GM21825 (cell line): ENCODE results near the gene ACOT13.
"Not testable (repeated sequence)": the region's sequence is repeated elsewhere in the genome, so short reads cannot be mapped to it uniquely, and the experiment has no call there.

Experiments used
- ATAC-seq: cut with Tn5 transposase; IDR thresholded peaks from one replicate; pipeline ENCODE4 v1.9.1; 2021; ENCODE audit warnings: mild to moderate bottlenecking, moderate library complexity; ENCODE audit not compliant: unreplicated experiment

Gene ACOT13

GRCh38 chr6:24691550-24691949 is 24.7 kb downstream of the ACOT13 start:
- no peak for ATAC-seq

GRCh38 chr6:24692003-24692402 is 25.1 kb downstream of the ACOT13 start:
- no peak for ATAC-seq

GRCh38 chr6:24692415-24692814 is 25.5 kb downstream of the ACOT13 start:
- no peak for ATAC-seq

- no peak for ATAC-seq
These were observed 26.1 kb downstream of the ACOT13 start for GRCh38 chr6:24692848-24693592.

- ATAC-seq, result no peak
These were observed 27.3 kb downstream of the ACOT13 start for GRCh38 chr6:24694198-24694597.

- ATAC-seq, result peak; percentile 56
These were observed 28.8 kb downstream of the ACOT13 start for GRCh38 chr6:24695635-24696034.

- no peak for ATAC-seq
These were observed 29.2 kb downstream of the ACOT13 start for GRCh38 chr6:24696097-24696496.

GRCh38 chr6:24699521-24700359 is 32.9 kb downstream of the ACOT13 start:
- no peak for ATAC-seq

- ATAC-seq, result no peak
These were observed 35.9 kb downstream of the ACOT13 start for GRCh38 chr6:24702720-24703282.

- ATAC-seq, result no peak
These were observed 37.6 kb downstream of the ACOT13 start for GRCh38 chr6:24704468-24704867.

GRCh38 chr6:24708612-24709011 is 41.7 kb downstream of the ACOT13 start:
- no peak for ATAC-seq

- no peak for ATAC-seq
These were observed 42.3 kb downstream of the ACOT13 start for GRCh38 chr6:24709014-24709711.

- no peak for ATAC-seq
These were observed 43.8 kb downstream of the ACOT13 start for GRCh38 chr6:24710519-24711303.

GRCh38 chr6:24716602-24717148 is 49.8 kb downstream of the ACOT13 start:
- ATAC-seq, result not testable (repeated sequence)

- no peak for ATAC-seq
These were observed 51.7 kb downstream of the ACOT13 start for GRCh38 chr6:24718449-24719124.

GRCh38 chr6:24719125-24719971 is 52.5 kb downstream of the ACOT13 start, which contains the start of gene C6orf62:
Gene C6orf62 (minus strand): TSS chr6:24719154. CDS start chr6:24718668, 486 bp downstream.
- ATAC-seq, result peak; percentile 15

GRCh38 chr6:24720131-24720603 is 53.3 kb downstream of the ACOT13 start:
- ATAC-seq, result peak; percentile 20
